H1 (cell line): ENCODE results near the gene SLC38A8. TPM values are rescaled to one million over a fixed set of nuclear protein-coding genes. Genes with fewer than 3 reads are reported as not detected.

Experiments
- BACH1 ChIP-seq: IDR thresholded peaks from 2 replicates; pipeline ENCODE4 v1.6.1; 2012; ENCODE audit warnings: low read length, improper control_type of control experiment
- BCL11A ChIP-seq, 2 experiments: IDR thresholded peaks; one replicate each; pipeline ENCODE4 v1.6.1; 2011; ENCODE audit warnings: low read depth in 2 of 2, low read length in 2 of 2, mild to moderate bottlenecking in 2 of 2
- HDAC2 ChIP-seq, 2 experiments: fragments of 300-600 bp in 1 of 2; sonication (generic) in 1 of 2; IDR thresholded peaks; 2 replicates each; pipeline ENCODE4 v1.6.1; 2011 to 2012; ENCODE audit warnings: low read depth in 2 of 2, low read length in 2 of 2, mild to moderate bottlenecking in 2 of 2, moderate library complexity in 2 of 2, borderline replicate concordance in 1 of 2, inconsistent platforms in 1 of 2
- SP1 ChIP-seq: IDR thresholded peaks from 2 replicates; pipeline ENCODE4 v1.6.1; 2011; ENCODE audit warnings: low read depth, low read length
- SUZ12 ChIP-seq: fragments of 200-600 bp; sonication (generic); IDR thresholded peaks from 2 replicates; pipeline ENCODE4 v1.6.1; 2012; ENCODE audit warnings: mild to moderate bottlenecking, inconsistent platforms, low read length, moderate library complexity, mixed read lengths
- TBP ChIP-seq: IDR thresholded peaks from 2 replicates; pipeline ENCODE4 v1.6.1; 2011; ENCODE audit warnings: low read depth, low read length, improper control_type of control experiment
- polyA plus RNA-seq, 7 experiments: library from polyadenylated mRNA; depleted of rRNA in 3 of 7; stranded (reverse) in 5 of 7; unstranded in 2 of 7; fragments of >200 nt in 5 of 7; fragments of 200-250 nt in 2 of 7; gene quantifications; 1 replicate in 5 of 7; 2 replicates in 1 of 7; 4 replicates in 1 of 7; pipeline versions ENCODE4 v1.2.1 to v1.2.3, GENCODE V29; 2011 to 2013; ENCODE audit warnings: missing spikeins in 2 of 7, mixed read lengths in 2 of 7
- total RNA-seq: library from RNA; stranded (reverse); fragmentation: NEBNext Ultra II Directional; extraction: Animal tissue kit (Norgen Biotek cat#: 25700); gene quantifications from 2 replicates; pipeline ENCODE4 v1.2.1, GENCODE V29; 2021

The SLC38A8 gene
- total and polyA plus RNA-seq, 2 of the 8 experiments (the other 6 are each of a cell fraction or from before 2014, with no cell fraction given): 0.08 TPM; not detected in 1

DNA sequence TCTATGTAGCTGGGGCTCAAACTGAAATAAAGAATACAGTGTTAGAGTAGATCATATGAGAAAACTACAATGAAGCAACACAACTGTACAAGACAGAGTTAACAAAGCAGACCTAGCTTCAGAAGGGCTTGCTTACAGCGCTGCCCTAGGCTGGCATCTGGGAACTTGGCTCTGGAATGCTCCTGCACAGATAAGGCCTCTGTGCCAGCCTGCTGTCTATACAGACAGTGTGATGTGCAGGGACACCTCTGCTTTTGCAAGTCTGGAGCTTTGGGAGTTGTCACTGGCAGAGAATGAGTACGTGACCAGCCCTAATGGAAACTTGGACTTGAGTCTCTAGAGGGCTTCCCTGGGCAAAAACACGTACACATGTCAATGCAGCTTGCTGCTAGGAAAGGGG lies 32.1 kb upstream of the SLC38A8 start (continued):
- TF ChIP-seq TBP (no peak), BACH1 (no peak), BCL11A (IDR thresholded peaks at IDR 0.05; ENCODE audit: low read depth in 2 of 2, low read length in 2 of 2) (no peak), SUZ12 (no peak), HDAC2 (IDR thresholded peaks at IDR 0.05; ENCODE audit: borderline replicate concordance in 1 of 2, low read depth in 2 of 2, low read length in 2 of 2) (no peak), SP1 (no peak)
